C4-2B (cell line): ENCODE measurements around the gene LIPN.

ENCODE experiments used
- ZFX ChIP-seq: fragments of 450-650 bp; IDR thresholded peaks from 2 replicates; pipeline ENCODE4 v1.6.1; 2017
- TF ChIP-seq, protein P1 (sequence below): fragments of 450-650 bp; conservative IDR thresholded peaks from 2 replicates; pipeline ENCODE4 v1.5.1; 2017; ENCODE audit warnings: mild to moderate bottlenecking

- TF ChIP-seq, protein P1, sequence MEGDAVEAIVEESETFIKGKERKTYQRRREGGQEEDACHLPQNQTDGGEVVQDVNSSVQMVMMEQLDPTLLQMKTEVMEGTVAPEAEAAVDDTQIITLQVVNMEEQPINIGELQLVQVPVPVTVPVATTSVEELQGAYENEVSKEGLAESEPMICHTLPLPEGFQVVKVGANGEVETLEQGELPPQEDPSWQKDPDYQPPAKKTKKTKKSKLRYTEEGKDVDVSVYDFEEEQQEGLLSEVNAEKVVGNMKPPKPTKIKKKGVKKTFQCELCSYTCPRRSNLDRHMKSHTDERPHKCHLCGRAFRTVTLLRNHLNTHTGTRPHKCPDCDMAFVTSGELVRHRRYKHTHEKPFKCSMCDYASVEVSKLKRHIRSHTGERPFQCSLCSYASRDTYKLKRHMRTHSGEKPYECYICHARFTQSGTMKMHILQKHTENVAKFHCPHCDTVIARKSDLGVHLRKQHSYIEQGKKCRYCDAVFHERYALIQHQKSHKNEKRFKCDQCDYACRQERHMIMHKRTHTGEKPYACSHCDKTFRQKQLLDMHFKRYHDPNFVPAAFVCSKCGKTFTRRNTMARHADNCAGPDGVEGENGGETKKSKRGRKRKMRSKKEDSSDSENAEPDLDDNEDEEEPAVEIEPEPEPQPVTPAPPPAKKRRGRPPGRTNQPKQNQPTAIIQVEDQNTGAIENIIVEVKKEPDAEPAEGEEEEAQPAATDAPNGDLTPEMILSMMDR = no peak
- TF ChIP-seq ZFX = no peak
Measured at GRCh38 chr10:88759366-88760101, at the start of gene LIPN.
